ENCODE measurements around the gene LIX1. TPM values are rescaled to one million over a fixed set of nuclear protein-coding genes. Genes with fewer than 3 reads are reported as not detected.

Gene LIX1
- total RNA-seq, 3 donors from 2014 or later (not counting 1 experiment from before 2014, with no cell fraction given) = not detected

DNA sequence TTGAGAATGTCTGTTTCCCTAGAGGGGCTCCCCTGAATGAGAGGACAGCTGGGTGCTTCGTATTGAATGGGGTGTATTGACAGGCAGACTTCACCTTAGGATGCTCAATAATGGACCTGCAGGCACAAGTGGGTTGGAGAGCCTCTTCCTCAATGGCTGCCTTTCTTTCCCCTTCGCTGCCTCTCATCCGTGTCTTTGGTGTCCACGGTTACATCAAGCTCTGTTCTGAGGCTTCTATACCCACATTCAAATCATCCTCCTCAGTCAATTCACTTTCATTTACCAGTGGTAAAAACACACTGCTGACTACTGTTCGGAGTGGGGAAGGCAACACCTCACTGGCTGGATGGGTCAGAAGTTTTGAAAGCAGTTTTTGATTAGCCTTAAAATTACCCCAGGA lies 20.6 kb downstream of the LIX1 start:
- Histone ChIP-seq H3K27me3 (ENCODE audit: control insufficient read depth, insufficient read depth, low read length) (no peaks in the 10 kb centered on the region), H3K4me1 (ENCODE audit: control insufficient read depth, insufficient read depth, low read length) (no peaks in the 10 kb centered on the region), H3K4me3 (ENCODE audit: low read length) (no peak overlapping the region), H3K36me3 (ENCODE audit: control insufficient read depth, insufficient read depth, low read length) (no peaks in the 10 kb centered on the region), H3K27ac (ENCODE audit: low read length) (no peak overlapping the region), H3K9me3 (ENCODE audit: control insufficient read depth, insufficient read depth, low read length) (no peaks in the 10 kb centered on the region)
- ATAC-seq (no peak), DNase-seq (no peak)
- Mint-ChIP-seq H3K4me3 (no peak overlapping the region), H3K36me3 (no peaks in the 10 kb centered on the region), H3K4me1 (no peaks in the 10 kb centered on the region), H3K9me3 (no peaks in the 10 kb centered on the region), H3K27me3 (ENCODE audit: low read depth in 2 of 2) (peaks cover 0 to 9% of the 10 kb centered on the region in 2 donors), H3K27ac (no peak overlapping the region)
- intact Hi-C loops (cut with micrococcal nuclease) = no loop called here
- WGBS (ENCODE audit: insufficient coverage) = 87% methylated on average over 5 of the region's 5 CpGs
- TF ChIP-seq, protein P1, sequence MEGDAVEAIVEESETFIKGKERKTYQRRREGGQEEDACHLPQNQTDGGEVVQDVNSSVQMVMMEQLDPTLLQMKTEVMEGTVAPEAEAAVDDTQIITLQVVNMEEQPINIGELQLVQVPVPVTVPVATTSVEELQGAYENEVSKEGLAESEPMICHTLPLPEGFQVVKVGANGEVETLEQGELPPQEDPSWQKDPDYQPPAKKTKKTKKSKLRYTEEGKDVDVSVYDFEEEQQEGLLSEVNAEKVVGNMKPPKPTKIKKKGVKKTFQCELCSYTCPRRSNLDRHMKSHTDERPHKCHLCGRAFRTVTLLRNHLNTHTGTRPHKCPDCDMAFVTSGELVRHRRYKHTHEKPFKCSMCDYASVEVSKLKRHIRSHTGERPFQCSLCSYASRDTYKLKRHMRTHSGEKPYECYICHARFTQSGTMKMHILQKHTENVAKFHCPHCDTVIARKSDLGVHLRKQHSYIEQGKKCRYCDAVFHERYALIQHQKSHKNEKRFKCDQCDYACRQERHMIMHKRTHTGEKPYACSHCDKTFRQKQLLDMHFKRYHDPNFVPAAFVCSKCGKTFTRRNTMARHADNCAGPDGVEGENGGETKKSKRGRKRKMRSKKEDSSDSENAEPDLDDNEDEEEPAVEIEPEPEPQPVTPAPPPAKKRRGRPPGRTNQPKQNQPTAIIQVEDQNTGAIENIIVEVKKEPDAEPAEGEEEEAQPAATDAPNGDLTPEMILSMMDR (IDR thresholded peaks at IDR 0.05) = no peak

DNA sequence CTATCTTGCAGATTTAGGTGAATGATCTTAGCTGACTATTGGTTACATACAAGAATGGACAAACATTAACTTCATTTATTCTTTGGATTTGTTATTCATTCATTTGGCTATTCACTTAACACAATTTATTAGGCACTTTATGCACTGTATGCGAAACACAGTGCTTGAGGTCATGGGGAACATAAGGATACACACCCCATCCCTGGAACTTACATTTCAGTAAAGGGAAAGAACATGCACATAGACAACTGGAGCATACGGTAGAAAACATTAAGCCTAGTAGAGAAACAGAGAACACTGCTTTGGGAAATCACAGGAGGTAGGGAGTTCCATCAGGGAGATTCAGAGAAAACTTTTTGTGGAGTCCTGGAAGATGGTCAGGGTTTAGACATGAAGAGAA lies 22.2 kb downstream of the LIX1 start:
- DNase-seq (no peak), ATAC-seq (no peak)
- Mint-ChIP-seq H3K27ac (no peak overlapping the region), H3K4me1 (no peaks in the 10 kb centered on the region), H3K4me3 (no peak overlapping the region), H3K36me3 (no peaks in the 10 kb centered on the region), H3K9me3 (no peaks in the 10 kb centered on the region), H3K27me3 (ENCODE audit: low read depth in 2 of 2) (peaks cover 0 to 6% of the 10 kb centered on the region in 2 donors)
- no peaks in the 10 kb centered on the region for H3K4me1 ChIP-seq (ENCODE audit: control insufficient read depth, insufficient read depth, low read length)
- no peaks in the 10 kb centered on the region for H3K36me3 ChIP-seq (ENCODE audit: control insufficient read depth, insufficient read depth, low read length)
- intact Hi-C loops (cut with micrococcal nuclease) = no loop called here
- TF ChIP-seq, protein P1 (IDR thresholded peaks at IDR 0.05) = no peak
- H3K4me3 ChIP-seq (ENCODE audit: low read length) = no peak overlapping the region
- 50% methylated on average over 2 of the region's 2 CpGs for WGBS (ENCODE audit: insufficient coverage)
- H3K9me3 ChIP-seq (ENCODE audit: control insufficient read depth, insufficient read depth, low read length) = no peaks in the 10 kb centered on the region
- H3K27ac ChIP-seq (ENCODE audit: low read length) = no peak overlapping the region
- H3K27me3 ChIP-seq (ENCODE audit: control insufficient read depth, insufficient read depth, low read length) = no peaks in the 10 kb centered on the region

DNA sequence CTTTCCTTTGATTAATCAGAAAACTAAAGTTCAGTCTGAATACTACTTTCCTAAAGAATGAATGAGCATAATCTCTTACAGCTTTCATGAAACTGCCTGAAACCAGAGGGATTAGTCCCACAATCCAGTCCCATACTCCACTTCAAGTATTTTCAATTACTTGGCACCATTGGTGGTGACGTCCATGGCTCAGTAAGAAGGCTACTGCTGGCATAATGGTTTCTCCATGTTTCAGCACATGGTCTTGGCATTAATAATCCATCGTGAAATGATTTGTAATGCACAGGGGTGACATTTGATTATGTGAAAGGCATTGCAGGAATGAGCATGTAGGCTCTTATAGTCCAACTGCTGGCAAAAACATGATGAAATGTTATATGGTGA lies 23.4 kb downstream of the LIX1 start:
- Mint-ChIP-seq H3K4me3 (no peak overlapping the region), H3K27ac (no peak overlapping the region), H3K9me3 (no peaks in the 10 kb centered on the region), H3K4me1 (no peaks in the 10 kb centered on the region), H3K27me3 (ENCODE audit: low read depth in 2 of 2) (peaks cover 0 to 6% of the 10 kb centered on the region in 2 donors), H3K36me3 (no peaks in the 10 kb centered on the region)
- no peak for DNase-seq
- H3K4me1 ChIP-seq (ENCODE audit: control insufficient read depth, insufficient read depth, low read length) = no peaks in the 10 kb centered on the region
- 98% methylated on average over 2 of the region's 2 CpGs for WGBS (ENCODE audit: insufficient coverage)
- no peaks in the 10 kb centered on the region for H3K9me3 ChIP-seq (ENCODE audit: control insufficient read depth, insufficient read depth, low read length)
- no peak overlapping the region for H3K4me3 ChIP-seq (ENCODE audit: low read length)
- no peak overlapping the region for H3K27ac ChIP-seq (ENCODE audit: low read length)
- no peak for ATAC-seq
- H3K27me3 ChIP-seq (ENCODE audit: control insufficient read depth, insufficient read depth, low read length) = no peaks in the 10 kb centered on the region
- H3K36me3 ChIP-seq (ENCODE audit: control insufficient read depth, insufficient read depth, low read length) = no peaks in the 10 kb centered on the region
- intact Hi-C loops (cut with micrococcal nuclease) = no loop called here
- TF ChIP-seq, protein P1 (IDR thresholded peaks at IDR 0.05) = no peak

DNA sequence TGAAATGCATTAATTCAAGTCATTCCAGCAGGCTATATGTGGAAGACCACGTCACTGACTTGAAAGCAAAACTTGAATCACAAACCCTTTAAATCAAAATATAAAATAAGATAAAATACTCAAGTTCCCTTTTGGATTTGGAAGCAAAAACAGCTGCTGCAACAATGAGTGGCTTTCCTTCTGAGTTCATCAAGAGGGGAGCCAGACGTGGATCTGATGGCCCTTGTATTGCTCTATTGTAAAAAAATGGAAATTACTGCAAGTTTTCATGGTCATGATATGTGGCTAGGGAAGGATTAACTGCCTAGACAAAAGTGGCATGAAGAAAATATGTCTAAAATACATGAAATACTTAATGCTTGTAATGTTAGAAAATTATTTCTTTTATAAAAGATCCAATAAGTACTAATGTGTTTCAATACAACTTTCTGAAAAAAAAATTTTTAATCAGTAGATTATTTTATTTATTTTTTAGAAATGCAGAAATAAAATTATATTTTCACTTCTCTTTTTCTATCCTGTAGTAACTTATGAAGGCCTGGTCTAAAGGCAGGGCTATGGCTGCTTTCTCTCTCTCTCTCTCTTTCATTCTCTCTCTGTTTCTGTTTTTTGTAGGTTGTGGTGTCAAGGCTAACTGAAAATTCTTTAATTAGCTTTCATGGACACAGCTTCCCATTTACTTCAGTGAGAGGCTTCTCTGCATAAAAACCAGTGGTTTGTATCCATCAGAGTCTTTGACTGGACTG lies 24.0 kb downstream of the LIX1 start:
- ATAC-seq (no peak), DNase-seq (no peak)
- no peak overlapping the region for H3K27ac Mint-ChIP-seq
- Histone ChIP-seq H3K27me3 (ENCODE audit: control insufficient read depth, insufficient read depth, low read length) (no peaks in the 10 kb centered on the region), H3K27ac (ENCODE audit: low read length) (no peak overlapping the region), H3K4me1 (ENCODE audit: control insufficient read depth, insufficient read depth, low read length) (no peaks in the 10 kb centered on the region), H3K36me3 (ENCODE audit: control insufficient read depth, insufficient read depth, low read length) (no peaks in the 10 kb centered on the region), H3K9me3 (ENCODE audit: control insufficient read depth, insufficient read depth, low read length) (no peaks in the 10 kb centered on the region), H3K4me3 (ENCODE audit: low read length) (no peak overlapping the region)
- TF ChIP-seq, protein P1 (IDR thresholded peaks at IDR 0.05) = no peak
- peaks cover 0 to 6% of the 10 kb centered on the region in 2 donors for H3K27me3 Mint-ChIP-seq (ENCODE audit: low read depth in 2 of 2)
- no peaks in the 10 kb centered on the region for H3K36me3 Mint-ChIP-seq
- H3K4me1 Mint-ChIP-seq = no peaks in the 10 kb centered on the region
- intact Hi-C loops (cut with micrococcal nuclease) = no loop called here
- H3K9me3 Mint-ChIP-seq = no peaks in the 10 kb centered on the region
- no peak overlapping the region for H3K4me3 Mint-ChIP-seq
- WGBS (ENCODE audit: insufficient coverage) = 61% methylated on average over 1 of the region's 2 CpGs
